GM18498 (cell line): ENCODE measurements around the gene ANKIB1.
A peak's percentile ranks its signal among the peaks of the same experiment; 100 is the strongest.

Source experiments
- ATAC-seq: cut with Tn5 transposase; IDR thresholded peaks from one replicate; pipeline ENCODE4 v1.9.1; 2021; ENCODE audit warnings: mild to moderate bottlenecking, moderate library complexity; ENCODE audit not compliant: unreplicated experiment

Gene ANKIB1

DNA sequence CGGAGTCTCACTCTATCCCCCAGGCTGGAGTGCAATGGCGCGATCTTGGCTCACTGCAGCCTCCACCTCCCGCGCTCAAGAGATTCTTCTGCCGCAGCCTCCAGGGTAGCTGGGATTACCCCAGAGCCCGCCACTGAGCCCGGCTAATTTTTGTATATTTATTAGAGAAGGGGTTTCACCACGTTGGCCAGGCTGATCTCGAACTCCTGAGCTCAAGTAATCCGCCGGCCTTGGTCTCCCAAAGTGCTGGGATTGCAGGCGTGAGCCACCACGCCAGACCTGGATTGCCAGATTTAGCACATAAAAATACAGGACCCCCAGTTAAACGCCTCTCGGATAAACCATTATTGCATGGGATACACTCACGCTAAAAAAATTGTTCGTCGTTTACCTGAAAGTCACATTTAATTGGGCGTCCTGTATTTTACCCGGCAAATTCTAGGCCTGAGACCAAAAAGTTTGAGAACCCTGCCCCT, 201.1 kb downstream of the ANKIB1 start:
- ATAC-seq = no peak

DNA sequence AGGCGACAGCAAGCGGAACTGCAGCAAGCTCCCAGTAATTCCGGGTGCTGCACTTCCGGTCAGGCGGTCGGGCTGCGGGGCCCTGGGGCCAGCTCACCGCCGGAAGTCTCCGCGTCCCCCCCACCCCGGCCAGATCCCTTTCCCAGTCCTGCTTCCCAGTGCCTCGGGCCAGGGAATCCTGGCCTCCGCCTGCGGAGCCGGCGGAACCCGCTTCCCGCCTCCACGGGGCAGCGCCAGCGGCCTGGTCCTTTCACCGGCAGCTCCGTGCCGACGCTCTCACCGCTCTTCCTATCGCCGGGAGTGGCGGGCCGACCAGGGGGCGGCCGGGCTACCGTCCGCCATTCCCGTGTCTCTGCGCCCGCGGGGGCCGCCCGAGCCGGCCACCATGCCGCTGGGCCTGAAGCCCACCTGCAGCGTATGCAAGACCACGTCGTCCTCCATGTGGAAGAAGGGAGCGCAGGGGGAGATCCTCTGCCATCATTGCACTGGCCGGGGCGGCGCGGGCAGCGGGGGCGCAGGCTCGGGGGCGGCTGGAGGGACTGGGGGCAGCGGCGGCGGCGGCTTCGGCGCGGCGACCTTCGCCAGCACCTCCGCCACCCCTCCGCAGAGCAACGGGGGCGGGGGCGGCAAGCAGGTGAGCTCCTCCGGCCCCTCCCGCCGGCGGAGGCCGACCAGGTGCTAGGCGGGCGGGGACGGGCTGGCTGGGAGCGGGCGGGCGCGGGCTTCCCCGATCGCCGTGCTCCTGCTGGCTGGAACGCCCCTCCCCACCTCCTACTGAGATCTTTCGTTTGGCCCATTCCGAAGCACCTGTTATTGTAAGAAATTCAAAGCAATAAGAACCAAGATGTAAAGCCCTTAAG, 201.8 kb downstream of the ANKIB1 start, which contains the start of gene GATAD1:
GATAD1 (plus strand) TSS at position 138 of the 860 bp plus-strand sequence; CDS start at position 386, 248 bp downstream.
- ATAC-seq = peak; percentile 94

DNA sequence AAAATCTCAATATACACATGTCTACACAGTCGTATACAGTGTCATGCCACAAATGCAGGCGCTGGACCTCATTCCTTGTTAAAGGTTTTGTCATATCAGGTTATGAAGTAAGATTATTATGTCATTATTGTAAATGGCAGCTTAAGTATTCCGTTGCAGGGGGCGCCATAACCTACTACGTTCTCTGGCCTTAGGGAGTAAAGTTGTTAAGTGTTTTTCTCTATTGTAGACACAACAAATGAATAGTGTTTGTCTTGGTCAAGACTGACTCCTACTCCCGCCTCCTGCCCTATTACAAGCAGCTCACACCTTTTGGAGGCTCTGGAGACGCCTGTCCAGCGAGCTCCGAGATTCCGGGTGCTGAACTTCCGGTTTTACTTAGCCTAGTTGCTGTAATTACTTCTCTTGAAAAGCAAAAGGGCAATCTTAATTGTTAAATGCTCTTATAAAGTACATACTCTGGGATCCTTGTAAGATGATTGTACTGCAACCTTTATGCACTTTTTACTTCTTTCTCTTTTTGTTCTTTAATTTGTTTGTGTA, 202.5 kb downstream of the ANKIB1 start:
- ATAC-seq = peak; percentile 45
